Stimulated activated CD8-positive, alpha-beta memory T cell treated with anti-CD3 and anti-CD28 coated beads, Interleukin-4, amount 100 ng/mL, for 24 hours (primary cell): Measurements from ENCODE around the gene MRGPRE.

Experiments used
- DNase-seq: peaks from one replicate; pipeline ENCODE4 v3.0.0-alpha.2; 2020; ENCODE audit warnings: low read depth

MRGPRE gene

DNA sequence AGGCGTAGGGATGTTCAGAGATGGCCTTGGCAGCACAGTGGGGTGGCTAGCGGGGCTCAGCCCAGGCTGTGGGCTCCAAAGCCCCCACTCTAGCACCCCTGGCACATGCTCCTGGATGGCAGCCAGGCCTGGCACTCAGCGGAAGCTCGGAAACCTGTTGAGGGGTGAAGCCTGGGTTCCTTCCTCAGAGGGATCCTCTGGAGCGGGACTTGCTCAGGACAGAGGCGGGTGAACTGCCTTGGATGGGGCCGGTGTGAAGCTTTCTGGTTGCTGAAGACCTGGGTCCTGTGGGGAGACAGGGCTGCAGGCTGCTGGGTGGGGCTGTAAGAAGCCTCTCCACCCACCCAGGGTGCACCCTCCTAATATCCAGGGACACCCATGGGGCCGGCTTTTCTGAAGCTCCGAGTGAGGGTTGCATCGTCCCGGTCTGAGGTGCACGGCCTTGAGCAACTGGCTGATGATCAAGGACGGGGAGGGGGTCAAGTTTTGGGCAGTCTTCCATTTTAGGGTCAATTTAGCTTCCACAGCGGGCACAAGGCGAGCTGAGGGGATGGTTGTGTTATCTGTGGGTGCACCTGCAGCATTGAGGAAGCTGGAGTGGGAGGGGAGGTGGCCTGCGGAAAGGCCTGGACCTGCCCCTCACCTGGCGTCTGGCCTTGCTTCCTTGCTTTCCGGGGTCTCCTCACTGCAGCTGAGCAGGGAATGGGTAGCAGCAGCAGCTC lies 5.2 kb downstream of the MRGPRE start:
- DNase-seq: no peak

DNA sequence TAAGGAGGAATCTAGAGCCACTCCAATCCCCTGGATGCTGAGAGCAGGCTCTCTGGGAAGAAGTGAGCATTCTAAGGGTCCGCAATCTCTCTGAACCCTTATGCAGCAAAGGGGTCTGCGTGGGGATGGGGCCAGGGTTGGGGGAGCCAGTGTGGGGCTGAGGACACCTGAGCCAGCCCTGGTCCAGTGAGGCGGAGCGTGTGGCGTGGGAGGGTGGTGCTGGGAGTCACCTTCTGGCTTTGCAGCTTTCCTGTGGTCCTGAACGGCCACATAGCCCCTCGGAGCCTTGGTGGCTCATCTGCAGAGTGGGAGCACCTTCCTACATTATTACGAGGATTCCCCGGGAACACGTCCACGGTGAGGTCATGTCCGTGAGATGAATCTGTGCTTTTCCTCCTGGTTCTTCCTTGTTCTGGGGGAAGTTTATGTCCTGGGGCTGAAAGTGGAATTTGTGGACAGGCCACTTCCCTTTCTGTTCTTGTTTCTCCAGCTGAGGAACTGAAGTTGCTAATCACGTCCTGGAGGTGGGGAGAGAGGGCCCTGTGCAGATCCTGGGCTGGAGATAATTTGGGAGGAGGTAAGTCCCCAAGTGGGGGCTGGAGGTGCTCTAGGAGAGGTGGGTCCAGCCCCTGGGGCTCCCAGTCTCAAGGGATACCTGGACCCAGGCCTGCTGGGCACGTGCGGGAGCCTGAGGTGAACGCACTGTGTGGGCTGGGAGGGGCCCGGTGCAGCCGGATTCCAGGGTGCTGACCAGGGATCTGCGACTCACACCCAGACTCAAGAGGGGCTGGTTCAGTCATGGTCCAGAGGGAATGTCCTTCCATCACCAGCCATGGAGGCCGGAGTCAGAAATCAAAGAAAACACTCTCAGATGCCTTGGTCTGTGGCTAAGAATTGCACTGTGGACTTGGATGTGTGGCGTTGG lies 6.1 kb downstream of the MRGPRE start:
- DNase-seq: no peak

DNA sequence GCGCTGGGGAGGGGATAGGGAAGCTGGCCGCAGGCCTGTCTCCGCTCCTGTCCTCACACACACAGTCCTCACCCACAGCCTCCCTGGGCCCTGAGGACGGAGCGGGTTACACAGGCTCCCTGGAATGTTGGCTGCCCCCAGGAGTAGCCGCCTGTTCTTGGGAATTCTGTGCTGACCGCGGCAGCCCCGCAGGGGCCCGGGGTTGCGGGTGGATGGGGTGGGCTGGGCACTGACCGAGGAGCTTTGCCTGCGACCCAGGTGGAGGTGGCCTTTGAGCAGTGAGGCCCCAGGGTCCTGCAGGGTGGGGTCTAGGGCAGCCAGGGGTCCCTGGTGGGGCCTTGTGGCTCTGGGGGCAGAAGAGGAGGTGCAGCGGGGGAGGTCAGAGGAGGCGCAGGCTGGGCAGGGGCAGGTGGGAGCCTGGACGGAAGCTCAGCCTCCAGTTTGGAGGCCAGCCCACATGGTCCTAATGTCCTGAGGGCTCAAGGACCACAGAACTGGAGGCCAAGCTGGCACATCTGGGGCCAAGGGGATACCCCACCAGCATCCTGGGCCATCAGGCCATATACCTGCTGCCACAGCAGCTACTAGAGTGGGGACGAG lies 7.0 kb downstream of the MRGPRE start:
- no peak for DNase-seq

DNA sequence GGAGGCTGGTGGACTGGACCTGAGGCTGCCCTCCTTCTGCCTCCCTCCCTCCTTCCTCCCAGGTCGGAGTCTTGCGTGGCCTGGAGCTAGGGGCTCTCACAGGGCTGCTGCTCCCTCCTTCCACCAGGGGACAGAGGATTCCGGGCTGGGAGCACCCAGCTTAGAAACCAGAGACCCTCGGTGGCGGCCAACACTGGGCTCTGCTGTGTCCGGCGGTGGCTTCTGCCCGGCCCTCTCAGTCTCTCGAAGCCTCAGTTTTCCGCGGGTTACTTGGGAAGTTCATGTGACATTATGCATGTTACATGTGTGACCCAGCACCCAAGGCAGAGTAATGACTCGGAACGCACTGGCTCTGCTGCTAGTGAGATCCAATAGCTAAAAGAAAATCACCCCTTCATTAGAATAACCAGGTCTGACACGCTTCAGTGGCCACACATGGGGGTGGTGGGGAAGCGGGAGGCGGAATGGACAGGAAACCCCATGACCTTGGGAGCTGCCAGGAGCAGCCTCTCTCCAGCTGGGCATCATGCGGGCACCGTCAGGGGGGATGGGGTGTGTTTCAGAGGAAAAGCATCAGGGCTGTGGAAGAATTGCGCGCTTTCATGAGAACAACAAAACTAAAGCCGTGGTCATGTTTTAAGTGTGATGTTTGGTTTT lies 7.7 kb downstream of the MRGPRE start:
- no peak for DNase-seq

DNA sequence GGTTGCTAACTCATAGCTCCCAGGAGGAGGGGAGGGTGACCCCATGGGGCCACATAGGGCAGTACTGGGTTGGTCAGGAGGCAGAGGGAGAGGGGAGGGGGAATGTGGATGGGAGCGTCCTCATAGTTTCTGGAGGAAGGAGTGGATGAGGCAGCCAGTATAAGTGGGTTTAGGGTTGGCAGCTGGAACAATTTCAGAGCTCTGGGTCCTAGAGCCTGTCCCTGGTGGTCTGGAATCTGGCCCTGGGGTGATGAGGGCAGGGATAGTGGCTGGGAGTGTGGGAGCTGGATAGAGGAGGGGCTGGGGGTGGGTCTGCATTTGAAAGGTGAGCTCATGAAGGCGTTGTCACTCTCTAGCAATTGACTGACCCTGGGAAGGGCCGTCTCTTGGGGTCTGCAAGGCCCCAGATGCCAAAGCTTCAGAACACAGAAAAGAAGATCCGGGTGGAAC lies 8.3 kb downstream of the MRGPRE start:
- DNase-seq: no peak

DNA sequence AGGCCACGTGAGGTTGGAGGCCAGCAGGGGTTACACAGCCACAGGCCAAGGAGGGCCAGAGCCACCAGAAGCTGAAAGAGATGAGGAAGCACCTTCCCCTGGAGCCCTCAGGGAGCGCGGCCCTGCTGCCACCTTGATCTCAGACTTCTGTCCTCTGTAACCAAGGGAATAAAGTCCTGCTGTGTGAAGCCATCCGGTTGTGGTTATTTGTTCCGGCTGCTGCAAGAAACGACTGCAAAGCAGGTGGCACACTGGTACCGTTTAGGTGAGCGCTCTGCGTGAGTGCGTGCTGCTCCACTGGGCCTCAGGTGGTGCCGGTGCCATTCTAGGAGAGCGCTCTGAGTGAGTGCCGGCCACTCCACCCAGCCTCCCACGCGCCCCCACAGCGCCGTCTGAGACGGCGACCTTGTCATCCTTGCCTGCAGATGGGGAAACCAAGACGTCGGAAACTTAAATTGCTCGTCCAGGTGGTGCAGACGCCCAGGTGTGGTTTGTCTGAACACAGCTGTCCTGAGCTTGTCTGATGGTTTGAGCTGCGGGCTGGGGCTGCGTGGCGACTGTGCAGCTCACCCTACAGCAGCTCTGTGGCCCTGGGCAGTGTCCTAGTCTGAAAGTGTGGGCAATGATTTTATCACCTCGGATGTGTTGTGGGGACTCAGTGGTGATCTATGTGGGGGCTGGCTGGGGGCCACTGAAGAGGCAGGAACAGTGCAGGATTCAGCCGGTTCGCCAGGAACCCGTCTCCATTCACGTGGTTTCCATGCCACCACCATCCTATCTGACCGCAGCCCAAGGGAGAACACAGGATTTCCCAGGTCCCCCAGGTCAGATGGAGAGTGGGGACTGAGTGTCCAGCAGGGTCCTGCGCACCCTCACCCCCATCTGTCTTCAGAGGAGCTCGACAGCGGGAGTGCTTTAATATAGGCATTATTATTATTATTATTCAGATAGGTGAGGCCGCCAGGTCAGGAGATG lies 9.0 kb downstream of the MRGPRE start:
- DNase-seq: no peak

DNA sequence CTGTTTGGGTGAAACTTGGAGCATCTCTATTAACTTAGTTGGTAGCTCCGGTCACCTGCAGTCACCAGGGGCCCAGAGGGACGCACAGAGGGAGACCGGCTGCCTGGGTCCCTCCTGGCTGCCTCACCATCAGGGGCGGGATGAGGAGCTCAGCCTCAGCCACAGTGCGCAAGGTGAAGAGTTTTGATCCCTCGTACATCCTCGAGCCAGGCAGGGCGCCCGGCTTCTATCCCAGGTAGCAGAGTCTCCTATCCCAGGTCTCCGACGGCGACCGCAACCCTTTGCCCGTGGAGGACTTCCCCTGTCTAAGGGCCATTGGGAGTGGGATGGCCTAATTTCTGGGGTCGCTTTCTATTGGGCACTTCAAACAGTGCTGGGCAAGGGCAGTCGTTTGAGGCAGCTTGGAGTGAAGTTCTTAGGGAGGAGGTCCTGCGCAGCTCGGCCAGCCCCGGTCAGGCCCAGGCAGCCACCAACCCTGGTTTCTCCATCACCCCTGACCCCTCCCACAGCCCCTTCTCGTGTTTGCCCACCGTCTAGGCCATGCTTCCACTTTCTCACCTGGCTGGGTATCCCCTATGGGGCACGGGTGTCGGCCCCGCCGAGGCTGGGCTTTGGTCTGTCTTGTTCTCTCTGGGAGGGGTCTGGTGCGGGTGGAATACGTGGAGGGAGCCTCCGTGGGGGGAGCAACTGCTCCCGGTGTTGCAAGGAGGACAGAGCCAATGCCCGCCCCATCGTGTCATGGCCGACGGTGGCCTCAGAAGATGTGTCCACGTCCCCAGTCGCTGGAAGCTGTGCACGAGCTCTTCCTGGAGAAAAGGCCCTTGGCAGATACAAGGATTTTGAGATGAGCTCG lies 10.0 kb downstream of the MRGPRE start:
- no peak for DNase-seq

DNA sequence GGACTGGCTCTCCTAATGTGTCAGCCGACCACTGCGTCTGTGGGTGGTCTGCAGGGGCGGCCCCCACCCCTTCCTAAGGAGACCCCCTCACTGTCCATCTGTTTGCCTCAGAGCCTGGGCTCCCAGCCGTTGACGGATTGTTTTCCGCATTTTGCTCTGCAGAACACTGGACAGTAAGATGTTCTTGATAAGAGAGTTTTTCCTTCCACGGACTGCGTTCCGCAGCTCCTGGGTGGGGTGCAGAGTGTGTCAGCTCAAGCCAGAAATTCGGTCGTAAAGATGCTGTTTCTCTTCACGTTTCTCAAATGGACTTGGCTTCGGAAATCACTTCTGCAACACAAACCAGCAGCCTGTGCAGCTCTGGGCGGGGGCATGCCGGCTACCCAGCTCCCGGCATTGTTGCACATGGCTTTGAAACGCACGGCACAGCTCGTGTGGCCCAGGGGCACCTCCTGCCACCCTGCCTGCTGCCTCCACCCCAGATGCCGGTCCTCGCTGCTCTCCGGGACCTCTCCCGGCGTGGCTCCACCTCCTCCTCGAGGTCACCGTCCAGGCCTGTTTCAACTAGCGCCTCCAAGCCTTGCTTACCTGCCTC lies 10.7 kb downstream of the MRGPRE start:
- DNase-seq: no peak

DNA sequence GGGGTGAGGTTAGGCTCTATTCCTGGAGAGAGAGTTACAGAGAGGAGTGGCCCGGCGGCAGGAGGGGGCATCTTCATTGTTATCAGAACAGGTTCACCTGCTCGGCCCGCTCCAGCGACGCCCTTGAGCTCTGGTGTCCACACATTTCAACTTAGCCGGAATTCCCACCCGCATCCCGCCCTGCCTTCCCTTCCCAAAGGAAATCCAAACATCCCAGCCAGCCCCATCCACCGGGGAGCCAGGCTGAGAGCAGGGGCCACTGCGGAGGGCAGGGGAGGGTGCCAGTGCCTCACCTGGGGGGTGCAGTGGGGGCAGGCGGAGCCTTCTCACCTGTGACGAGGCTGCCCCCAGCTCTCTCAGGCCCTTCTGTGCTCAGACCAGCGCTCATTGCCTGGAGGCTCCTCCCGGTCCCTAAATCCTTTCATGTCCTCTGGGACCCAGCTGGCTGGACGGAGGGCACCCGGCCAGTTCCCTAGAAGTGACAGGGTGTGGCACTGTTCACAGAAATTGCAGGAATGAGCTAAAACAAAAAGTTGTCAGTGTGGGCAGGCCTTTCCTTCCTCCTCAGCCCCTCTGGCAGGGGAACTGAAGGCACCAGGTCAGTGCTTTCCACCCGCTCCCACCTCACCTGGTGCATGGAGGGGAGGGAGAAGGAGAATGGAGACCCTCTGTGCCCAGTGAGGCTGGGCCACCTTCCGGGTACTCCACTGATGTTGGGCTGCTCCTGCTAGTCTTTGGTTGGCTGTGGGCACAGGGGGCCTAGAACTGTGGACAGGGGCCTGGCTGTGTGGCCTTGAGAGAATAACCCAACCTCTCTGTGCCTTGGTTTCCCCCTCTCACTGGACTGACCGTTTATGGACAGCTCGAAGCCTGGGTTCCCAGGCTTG lies 11.5 kb downstream of the MRGPRE start:
- DNase-seq: no peak

DNA sequence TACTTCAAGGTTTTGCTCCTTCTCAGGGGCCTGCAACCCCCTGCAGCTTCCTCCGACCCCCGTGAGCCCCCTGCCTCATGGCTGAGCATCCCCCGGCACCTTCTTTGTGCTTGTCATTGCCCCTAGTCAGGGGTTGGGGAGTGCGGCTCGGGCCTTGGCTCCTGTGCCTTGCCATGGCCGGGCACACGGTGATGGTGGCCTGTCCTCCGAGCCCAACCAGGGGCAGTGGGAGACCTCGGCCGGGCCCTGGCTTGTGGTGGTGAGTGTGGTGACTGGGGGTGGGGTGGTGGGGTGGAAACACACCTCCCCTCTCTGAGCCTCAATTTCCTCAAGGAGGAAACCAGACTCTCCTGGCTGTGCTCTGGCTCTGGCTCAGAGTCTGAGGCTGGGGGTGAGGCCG lies 12.1 kb downstream of the MRGPRE start:
- no peak for DNase-seq

DNA sequence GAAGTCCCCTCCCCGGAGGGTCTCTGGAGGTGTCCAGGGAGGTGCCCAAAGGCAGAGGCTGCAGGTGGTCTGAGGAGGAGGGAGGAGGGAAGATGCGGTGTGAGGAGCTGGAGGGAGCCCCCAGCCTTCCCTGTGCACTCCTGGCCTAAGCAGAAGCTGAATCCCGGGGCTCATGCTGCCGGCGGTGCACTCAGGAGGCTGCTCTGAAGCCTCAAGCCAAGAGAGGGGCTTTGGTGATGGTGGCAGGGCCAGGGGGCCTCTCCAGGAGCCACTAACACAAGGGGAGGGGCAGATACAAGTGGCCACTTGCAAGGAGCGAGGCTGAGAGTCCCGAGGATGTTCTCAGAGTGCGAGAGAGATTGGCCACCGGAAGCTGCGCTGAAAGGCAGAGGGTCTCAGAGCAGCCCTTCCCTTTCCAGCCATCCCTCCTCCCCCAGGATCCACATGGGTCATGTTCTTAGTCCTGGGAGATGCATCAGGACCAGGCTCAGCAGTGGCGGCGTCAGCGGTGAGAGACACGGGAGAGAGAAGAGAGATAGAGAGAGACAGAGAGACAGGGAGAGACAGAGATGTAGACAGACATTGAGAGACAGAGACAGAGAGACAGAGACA lies 12.8 kb downstream of the MRGPRE start:
- DNase-seq: no peak

DNA sequence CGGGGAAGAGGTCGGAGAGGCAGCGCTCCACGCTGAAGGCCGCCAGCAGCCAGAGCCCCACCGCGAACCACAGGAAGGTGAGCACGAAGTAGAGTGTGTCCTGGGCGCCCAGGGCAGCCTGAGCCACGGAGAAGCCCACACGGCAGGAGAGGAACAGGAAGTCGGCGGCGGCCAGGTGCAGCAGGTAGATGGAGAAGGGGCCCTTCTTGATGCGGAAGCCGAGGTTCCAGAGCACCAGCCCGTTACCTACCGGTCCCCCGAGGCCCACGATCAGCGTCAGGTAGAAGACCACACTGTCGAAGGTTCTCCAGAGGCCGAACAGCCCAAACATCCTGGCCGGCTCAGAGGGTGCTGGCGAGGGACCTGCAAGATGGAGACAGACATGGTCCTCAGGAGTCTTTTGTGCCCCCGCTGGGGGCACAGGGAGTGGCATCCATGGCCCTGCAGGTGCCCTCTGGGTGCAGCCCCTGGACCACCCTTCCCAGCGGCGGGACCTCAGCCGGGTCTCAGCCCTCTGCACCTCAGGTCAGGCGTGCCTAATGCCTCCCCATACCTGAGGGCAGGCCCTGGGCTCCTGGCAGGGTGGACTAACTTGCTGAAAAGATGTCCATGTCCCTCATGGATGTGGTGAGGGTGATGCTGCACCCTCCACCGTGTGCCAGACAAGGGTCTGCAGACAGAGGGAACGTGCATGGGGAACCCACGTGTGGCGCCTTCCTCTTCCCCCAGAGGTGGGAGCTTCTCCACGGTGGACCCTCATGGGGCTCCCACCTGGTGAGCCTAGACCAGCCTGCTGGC lies 13.5 kb downstream of the MRGPRE start, which contains the start of gene MRGPRG:
MRGPRG (minus strand) TSS at position 331 of the 798 bp plus-strand sequence; CDS start at position 331, 0 bp downstream.
- no peak for DNase-seq

DNA sequence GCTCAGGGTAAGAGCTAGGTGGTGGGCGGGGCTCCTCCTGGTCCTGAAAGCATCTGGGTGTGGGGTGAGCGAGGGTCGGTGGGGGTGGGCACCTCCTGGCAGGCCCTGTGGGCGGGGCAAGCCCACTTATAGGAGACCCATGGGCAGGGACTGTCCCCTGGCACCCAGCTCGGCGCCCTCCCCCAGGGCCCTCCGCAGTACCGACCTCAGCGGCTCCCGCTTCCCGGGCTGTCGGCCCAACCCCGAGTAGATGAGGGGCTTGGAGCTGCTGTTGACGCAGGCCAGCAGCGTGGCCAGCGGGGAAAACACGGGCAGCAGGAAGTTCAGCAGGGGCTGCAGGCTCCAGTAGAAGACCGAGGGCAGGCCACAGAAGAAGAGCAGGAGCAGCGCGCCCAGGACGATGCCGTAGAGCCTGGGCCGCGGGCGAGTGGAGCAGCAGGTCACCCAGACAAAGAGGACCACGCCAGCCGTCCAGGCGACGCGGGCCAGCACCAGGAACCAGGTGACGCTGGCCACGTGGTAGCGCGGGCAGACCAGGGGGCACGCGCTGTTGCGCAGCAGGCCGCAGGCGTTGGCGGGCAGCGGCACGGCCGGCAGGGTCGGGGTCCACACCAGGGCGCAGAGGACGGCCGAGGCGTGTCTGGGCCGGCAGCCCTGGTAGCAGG lies 14.3 kb downstream of the MRGPRE start:
- DNase-seq: no peak

DNA sequence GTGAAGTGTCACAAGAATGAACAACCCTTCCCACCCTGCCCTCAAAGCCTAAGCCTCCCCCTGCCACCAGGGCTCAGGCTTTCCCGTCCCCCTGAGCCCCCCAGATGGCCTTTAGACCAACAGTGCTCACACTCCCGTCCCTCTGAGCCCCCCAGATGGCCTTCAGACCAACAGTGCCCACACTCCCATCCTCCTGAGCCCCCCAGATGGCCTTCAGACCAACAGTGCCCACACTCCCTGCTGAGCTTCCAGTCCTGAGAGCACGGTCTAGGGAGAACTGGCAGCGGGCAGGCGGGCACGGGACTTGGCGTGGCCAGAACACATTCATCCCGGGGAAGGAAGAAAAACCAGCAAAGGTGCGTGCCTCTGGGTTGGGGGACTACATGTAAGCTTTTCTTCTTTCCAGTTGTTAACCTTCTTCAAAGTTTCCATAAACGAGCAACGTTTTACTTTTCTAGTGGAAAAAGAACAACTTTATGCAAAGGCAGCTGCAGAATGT lies 16.1 kb downstream of the MRGPRE start:
- DNase-seq: no peak

DNA sequence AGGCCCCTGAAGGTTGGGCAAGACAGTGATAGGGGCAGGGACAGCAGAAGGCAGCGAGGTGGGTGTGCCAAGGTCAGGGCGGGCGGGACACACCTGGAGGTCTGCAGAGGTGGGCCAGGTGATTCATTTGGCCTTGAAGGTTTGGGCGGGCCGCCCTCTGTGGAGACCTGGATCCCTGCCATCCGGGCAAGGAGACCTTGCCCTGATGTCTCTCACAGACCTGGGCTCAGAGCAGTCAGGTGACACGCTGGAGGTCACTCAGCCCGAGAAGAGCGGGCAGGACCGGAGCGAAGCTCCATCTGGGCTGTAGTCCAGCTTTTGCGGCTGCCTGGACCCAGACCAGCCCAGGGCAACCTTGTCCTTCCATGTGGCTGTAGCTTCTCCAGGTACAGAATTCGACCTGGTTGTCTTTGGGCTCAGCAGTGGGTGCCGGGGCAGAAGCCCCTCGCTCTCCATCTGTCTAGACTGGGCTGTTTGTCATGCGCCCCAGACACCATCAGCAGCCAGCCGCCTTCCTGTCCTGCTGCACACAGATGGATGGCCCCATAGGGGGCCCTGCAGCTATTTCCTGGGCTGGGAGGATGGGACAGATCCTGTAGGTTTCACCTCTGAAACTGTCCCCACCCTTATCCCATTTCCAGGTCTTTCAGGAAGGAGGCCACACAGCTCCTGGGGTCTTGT lies 16.7 kb downstream of the MRGPRE start:
- no peak for DNase-seq

DNA sequence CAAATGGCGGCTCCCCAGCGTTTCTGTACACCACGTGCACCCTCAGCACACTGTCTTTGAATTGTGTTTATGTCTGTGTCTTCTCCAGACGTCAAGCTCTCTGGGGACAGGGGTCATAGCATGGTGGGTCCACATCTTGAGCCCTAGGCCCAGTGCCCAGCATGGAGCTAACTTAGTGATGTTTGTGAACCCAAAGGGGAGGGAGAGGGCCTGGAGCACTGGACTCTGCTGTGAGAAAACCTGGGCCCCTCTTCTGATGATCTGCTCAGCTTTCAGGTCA lies 17.9 kb downstream of the MRGPRE start:
- no peak for DNase-seq
